PC-3 (cell line): ENCODE measurements around the gene EHD4. TPM values are rescaled to one million over a fixed set of nuclear protein-coding genes. Genes with fewer than 3 reads are reported as not detected.

Source experiments
- ATAC-seq: fragments of 200-7000 bp; cut with Tn5 transposase; 2 replicates; pipeline ENCODE4 v1.9.1; 2020; ENCODE audit warnings: mild to moderate bottlenecking, moderate library complexity
- BruUV-seq: library from RNA; stranded (reverse); fragments of 400-500 nt; replicated peaks from 2 replicates; lab custom pipeline; 2021; lab: Mats Ljungman, UMichigan
- CTCF ChIA-PET: fragments of 300-600 bp; sonication (Branson Sonifier 250); formaldehyde crosslinking; loops from one replicate; lab custom pipeline; 2022; ENCODE audit warnings: antibody characterized with exemption; lab: Charles Lee
- POLR2A ChIA-PET: fragments of 300-600 bp; sonication (Branson Sonifier 250); formaldehyde crosslinking; loops from one replicate; lab custom pipeline; 2022; ENCODE audit warnings: antibody characterized with exemption; ENCODE audit not compliant: unreplicated experiment; lab: Charles Lee
- DNase-seq: peaks from one replicate; pipeline ENCODE4 v3.0.0-alpha.2; 2015
- H2AFZ ChIP-seq: fragments of 300-600 bp; sonication (generic); 2 replicates; pipeline ENCODE4 v1.6.0; 2016; ENCODE audit warnings: antibody characterized with exemption, low read length
- H3F3A ChIP-seq: fragments of 300-600 bp; sonication (generic); one replicate; pipeline ENCODE4 v1.6.0; 2017; ENCODE audit warnings: antibody characterized with exemption, low read length, control low read depth, mild to moderate bottlenecking; ENCODE audit not compliant: unreplicated experiment
- H3K27ac ChIP-seq: fragments of 300-600 bp; sonication (generic); 2 replicates; pipeline ENCODE4 v1.5.1; 2016; ENCODE audit warnings: mild to moderate bottlenecking, low read length
- H3K27me3 ChIP-seq: fragments of 300-600 bp; sonication (generic); 2 replicates; pipeline ENCODE4 v1.6.1; 2016; ENCODE audit warnings: low read length, mixed read lengths
- H3K36me3 ChIP-seq: fragments of 300-600 bp; sonication (generic); 2 replicates; pipeline ENCODE4 v1.6.1; 2016; ENCODE audit warnings: low read depth, mixed run types, low read length, mixed read lengths
- H3K4me1 ChIP-seq: fragments of 300-600 bp; sonication (generic); 2 replicates; pipeline ENCODE4 v1.5.1; 2016; ENCODE audit warnings: low read length; ENCODE audit not compliant: insufficient read depth
- H3K4me2 ChIP-seq: fragments of 300-600 bp; sonication (generic); 2 replicates; pipeline ENCODE4 v1.6.0; 2016; ENCODE audit warnings: low read length
- H3K4me3 ChIP-seq: fragments of 300-600 bp; sonication (generic); 2 replicates; pipeline ENCODE4 v1.5.1; 2016; ENCODE audit warnings: mild to moderate bottlenecking, low read length, mixed read lengths
- H3K79me2 ChIP-seq: fragments of 300-600 bp; sonication (generic); 2 replicates; pipeline ENCODE4 v1.6.1; 2017; ENCODE audit warnings: low read length, mixed read lengths
- H3K9ac ChIP-seq: fragments of 300-600 bp; sonication (generic); 2 replicates; pipeline ENCODE4 v1.6.0; 2016; ENCODE audit warnings: mild to moderate bottlenecking, low read length
- H3K9me2 ChIP-seq: fragments of 300-600 bp; sonication (generic); replicated peaks from 2 replicates; pipeline ENCODE4 v1.6.1; 2016; ENCODE audit warnings: mixed run types, low read length, mixed read lengths
- H3K9me3 ChIP-seq: fragments of 300-600 bp; sonication (generic); 2 replicates; pipeline ENCODE4 v1.6.1; 2016; ENCODE audit warnings: low read length, mixed read lengths
- H4K20me1 ChIP-seq: fragments of 300-600 bp; sonication (generic); 2 replicates; pipeline ENCODE4 v1.6.1; 2016; ENCODE audit warnings: low read length, mixed read lengths
- CTCF ChIP-seq: fragments of 300-600 bp; sonication (generic); conservative IDR thresholded peaks from 2 replicates; pipeline ENCODE4 v1.5.1; 2017; ENCODE audit warnings: antibody characterized with exemption, low read depth, mild to moderate bottlenecking, low read length
- EZH2 ChIP-seq: fragments of 300-600 bp; sonication (generic); IDR thresholded peaks from one replicate; pipeline ENCODE4 v1.6.1; 2017; ENCODE audit warnings: antibody characterized with exemption, mild to moderate bottlenecking, low read length; ENCODE audit not compliant: unreplicated experiment
- EZH2phosphoT487 ChIP-seq: fragments of 300-600 bp; sonication (generic); IDR thresholded peaks from 2 replicates; pipeline ENCODE4 v1.6.1; 2018; ENCODE audit warnings: mild to moderate bottlenecking, antibody characterized with exemption, low read length, borderline replicate concordance
- intact Hi-C: fragments of 100-400 bp; cut with micrococcal nuclease; formaldehyde crosslinking; loops from 2 replicates; pipeline ENCODE4 v1.9.0; 2023
- total RNA-seq: library from RNA; depleted of rRNA; stranded (reverse); fragments of >200 nt; gene quantifications from 2 replicates; pipeline ENCODE4 v1.2.3, GENCODE V29; 2014

The EHD4 gene
- total RNA-seq, 1 experiment from 2014 or later = 57.8 TPM

- Histone ChIP-seq H3K4me1 (no peaks in the 10 kb centered on the region), H3K4me2 (no peak overlapping the region), H3K9me2 (no peaks in the 10 kb centered on the region), H3F3A (no peaks in the 10 kb centered on the region), H3K9ac (no peak overlapping the region), H4K20me1 (no peaks in the 10 kb centered on the region), H2AFZ (no peak overlapping the region), H3K27ac (no peak overlapping the region), H3K27me3 (no peaks in the 10 kb centered on the region), H3K4me3 (no peak overlapping the region), H3K79me2 (no peaks in the 10 kb centered on the region), H3K36me3 (peaks cover 50% of the 10 kb centered on the region), H3K9me3 (no peaks in the 10 kb centered on the region)
- TF ChIP-seq EZH2phosphoT487 = no peak
- peak; percentile 91 for TF ChIP-seq CTCF
- ATAC-seq (peak; percentile 85), DNase-seq (peak; percentile 79)
- BruUV-seq = no TSS peak
- ChIA-PET CTCF (interaction anchor here (0.6 to 1.5 kb wide), 6 partner anchors 24 to 209 kb away, joined by 3 to 16 read pairs (median 5); partner anchors contain the start of genes EHD4 and MAPKBP1), POLR2A (no interaction called here)
- intact Hi-C loops = loop anchor here (2.0 to 5.0 kb wide), 2 partner anchors 76 to 132 kb away; partner anchors contain the start of genes JMJD7 and MAPKBP1
Measured at GRCh38 chr15:41904541-41905005, 67.8 kb downstream of the EHD4 start.

- Histone ChIP-seq H3K4me2 (no peak overlapping the region), H4K20me1 (no peaks in the 10 kb centered on the region), H3K9me2 (no peaks in the 10 kb centered on the region), H3K9me3 (no peaks in the 10 kb centered on the region), H2AFZ (no peak overlapping the region), H3K27ac (no peak overlapping the region), H3K9ac (no peak overlapping the region), H3K27me3 (no peaks in the 10 kb centered on the region), H3K36me3 (peaks cover 48% of the 10 kb centered on the region), H3K4me3 (no peak overlapping the region), H3K4me1 (no peaks in the 10 kb centered on the region), H3F3A (no peaks in the 10 kb centered on the region), H3K79me2 (no peaks in the 10 kb centered on the region)
- POLR2A ChIA-PET = no interaction called here
- CTCF ChIA-PET = no interaction called here
- DNase-seq (no peak), ATAC-seq (no peak)
- intact Hi-C loops = loop anchor here (2.0 to 5.0 kb wide), 2 partner anchors 75 to 131 kb away; partner anchors contain the start of genes JMJD7 and MAPKBP1
- TF ChIP-seq CTCF (no peak), EZH2phosphoT487 (no peak), EZH2 (no peak)
- BruUV-seq = no TSS peak
Measured at GRCh38 chr15:41903782-41904181, 68.6 kb downstream of the EHD4 start.

- H3F3A ChIP-seq = no peaks in the 10 kb centered on the region
- no peak overlapping the region for H2AFZ ChIP-seq
- H3K36me3 ChIP-seq = peaks cover 28% of the 10 kb centered on the region
- H3K9me2 ChIP-seq = no peaks in the 10 kb centered on the region
- no peaks in the 10 kb centered on the region for H3K4me1 ChIP-seq
- no peak for ATAC-seq
- TF ChIP-seq CTCF = no peak
- TF ChIP-seq EZH2 = no peak
- TF ChIP-seq EZH2phosphoT487 = no peak
- H3K27ac ChIP-seq = no peak overlapping the region
- no peaks in the 10 kb centered on the region for H3K79me2 ChIP-seq
- no peak overlapping the region for H3K9ac ChIP-seq
- ChIA-PET CTCF (no interaction called here), POLR2A (no interaction called here)
- H4K20me1 ChIP-seq = no peaks in the 10 kb centered on the region
- no peaks in the 10 kb centered on the region for H3K27me3 ChIP-seq
- intact Hi-C loops = loop anchor here (5.0 kb wide), 1 partner anchor 129 kb away; the partner anchor contains the start of gene MAPKBP1
- BruUV-seq = no TSS peak
- H3K4me2 ChIP-seq = no peak overlapping the region
- no peak for DNase-seq
- H3K4me3 ChIP-seq = no peak overlapping the region
- no peaks in the 10 kb centered on the region for H3K9me3 ChIP-seq
Measured at GRCh38 chr15:41901431-41901830, 70.9 kb downstream of the EHD4 start.
